HepG2 (cell line): Measurements from ENCODE around the gene AKR1A1. TPM values are rescaled to one million over a fixed set of nuclear protein-coding genes. Genes with fewer than 3 reads are reported as not detected.
A peak's percentile ranks its signal among the peaks of the same experiment; 100 is the strongest.

ENCODE experiments used
- FLYWCH1 ChIP-seq: sonication (generic); formaldehyde crosslinking; IDR thresholded peaks from 2 replicates; pipeline ENCODE4 v1.8.1; 2023; ENCODE audit warnings: mild to moderate bottlenecking, missing genetic modification reagents
- FOXK2 ChIP-seq: fragments of 450-650 bp; IDR thresholded peaks from 2 replicates; pipeline ENCODE4 v1.6.1; 2016
- NR2F6 ChIP-seq, 2 experiments: IDR thresholded peaks; 2 replicates each; pipeline ENCODE4 v1.6.1; 2016; ENCODE audit warnings: antibody characterized with exemption in 1 of 2, mild to moderate bottlenecking in 1 of 2
- SALL2 ChIP-seq: sonication (generic); formaldehyde crosslinking; IDR thresholded peaks from 2 replicates; pipeline ENCODE4 v1.8.1; 2023; ENCODE audit warnings: mild to moderate bottlenecking, missing genetic modification reagents, inconsistent platforms
- SCMH1 ChIP-seq: sonication (generic); formaldehyde crosslinking; IDR thresholded peaks from 2 replicates; pipeline ENCODE4 v1.9.0; 2021; ENCODE audit warnings: missing genetic modification reagents, mild to moderate bottlenecking, borderline replicate concordance
- SIX1 ChIP-seq: sonication (generic); formaldehyde crosslinking; IDR thresholded peaks from 2 replicates; pipeline ENCODE4 v1.4.0; 2020; ENCODE audit warnings: missing genetic modification reagents, borderline replicate concordance
- SOX13 ChIP-seq, 3 experiments: fragments of 450-650 bp in 1 of 3; sonication (generic) in 1 of 3; formaldehyde crosslinking in 1 of 3; IDR thresholded peaks in 2 of 3; conservative IDR thresholded peaks in 1 of 3; 2 replicates each; pipeline versions ENCODE4 v1.5.0 to v1.6.1; 2016 to 2020; ENCODE audit warnings: antibody characterized with exemption in 1 of 3, mild to moderate bottlenecking in 1 of 3, missing compliant biosample characterization in 1 of 3, missing genetic modification reagents in 1 of 3, moderate library complexity in 1 of 3
- ZFP37 ChIP-seq: sonication (generic); formaldehyde crosslinking; IDR thresholded peaks from 2 replicates; pipeline ENCODE4 v1.4.0; 2020; ENCODE audit warnings: missing genetic modification reagents, borderline replicate concordance
- ZNF224 ChIP-seq: sonication (generic); formaldehyde crosslinking; IDR thresholded peaks from 2 replicates; pipeline ENCODE4 v1.5.0; 2020; ENCODE audit warnings: mild to moderate bottlenecking, missing genetic modification reagents
- ZNF354B ChIP-seq: sonication (generic); formaldehyde crosslinking; IDR thresholded peaks from 2 replicates; pipeline ENCODE4 v1.8.0; 2022; ENCODE audit warnings: mild to moderate bottlenecking, missing genetic modification reagents
- ZNF567 ChIP-seq: sonication (generic); formaldehyde crosslinking; IDR thresholded peaks from 2 replicates; pipeline ENCODE4 v1.8.1; 2023; ENCODE audit warnings: mild to moderate bottlenecking, missing genetic modification reagents, borderline replicate concordance
- ZSCAN25 ChIP-seq: sonication (generic); formaldehyde crosslinking; IDR thresholded peaks from 2 replicates; pipeline ENCODE4 v1.8.0; 2022; ENCODE audit warnings: mild to moderate bottlenecking, missing genetic modification reagents
- polyA plus RNA-seq, 8 experiments: library from polyadenylated mRNA; depleted of rRNA in 3 of 8; stranded (reverse) in 7 of 8; unstranded in 1 of 8; fragments of >200 nt; fragmentation: Illumina TruSeq in 4 of 8; extraction: Trizol in 4 of 8; gene quantifications; 2 replicates each; pipeline versions ENCODE4 v1.2.1 to v1.2.3, GENCODE V29; 2011 to 2016; ENCODE audit warnings: low read depth in 4 of 8, missing spikeins in 1 of 8, mixed read lengths in 1 of 8; ENCODE audit not compliant: insufficient read depth in 1 of 8
- total RNA-seq, 5 experiments: library from RNA; depleted of rRNA; stranded (reverse); fragments of >200 nt; fragmentation: Illumina TruSeq; extraction: Trizol; gene quantifications; 2 replicates each; pipeline ENCODE4 v1.2.3, GENCODE V29; 2016; ENCODE audit warnings: low read depth in 1 of 5
- TF ChIP-seq, protein P1 (sequence below): sonication (generic); formaldehyde crosslinking; IDR thresholded peaks from 2 replicates; pipeline ENCODE4 v1.4.0; 2020; ENCODE audit warnings: missing genetic modification reagents, borderline replicate concordance
- TF ChIP-seq, protein P2 (sequence below): sonication (generic); formaldehyde crosslinking; IDR thresholded peaks from 2 replicates; pipeline ENCODE4 v1.8.0; 2022; ENCODE audit warnings: mild to moderate bottlenecking, missing genetic modification reagents, moderate library complexity
- TF ChIP-seq, protein P3 (sequence below): sonication (generic); formaldehyde crosslinking; IDR thresholded peaks from 2 replicates; pipeline ENCODE4 v1.4.0; 2020; ENCODE audit warnings: missing genetic modification reagents
- TF ChIP-seq, protein P4 (sequence below): fragments of 450-650 bp; IDR thresholded peaks from 2 replicates; pipeline ENCODE4 v1.6.1; 2017; ENCODE audit warnings: mild to moderate bottlenecking

The AKR1A1 gene
- total and polyA plus RNA-seq, 2 of the 13 experiments (the other 11 are each of a cell fraction or from before 2014, with no cell fraction given), result 181 to 217 TPM

DNA sequence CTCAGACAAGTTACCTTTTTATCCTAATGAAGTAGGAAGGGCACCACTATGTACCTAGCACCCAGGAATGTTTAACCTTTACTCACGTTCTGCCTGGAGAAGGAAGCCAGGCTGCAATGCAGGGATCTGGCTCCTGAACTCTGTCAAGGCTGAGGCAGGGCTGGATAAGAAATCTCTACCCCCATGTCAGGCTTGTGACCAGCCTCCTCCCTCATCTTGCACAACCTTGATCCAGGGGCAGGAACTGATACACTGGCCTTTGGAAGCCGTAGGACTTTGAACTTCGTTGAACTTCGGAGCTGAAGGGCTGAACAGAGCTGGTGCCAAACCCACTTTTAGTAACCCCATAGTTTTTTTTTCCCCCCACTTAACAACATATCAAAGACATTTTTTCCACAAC lies 8.0 kb upstream of the AKR1A1 start (continued):
- TF ChIP-seq, protein P1, sequence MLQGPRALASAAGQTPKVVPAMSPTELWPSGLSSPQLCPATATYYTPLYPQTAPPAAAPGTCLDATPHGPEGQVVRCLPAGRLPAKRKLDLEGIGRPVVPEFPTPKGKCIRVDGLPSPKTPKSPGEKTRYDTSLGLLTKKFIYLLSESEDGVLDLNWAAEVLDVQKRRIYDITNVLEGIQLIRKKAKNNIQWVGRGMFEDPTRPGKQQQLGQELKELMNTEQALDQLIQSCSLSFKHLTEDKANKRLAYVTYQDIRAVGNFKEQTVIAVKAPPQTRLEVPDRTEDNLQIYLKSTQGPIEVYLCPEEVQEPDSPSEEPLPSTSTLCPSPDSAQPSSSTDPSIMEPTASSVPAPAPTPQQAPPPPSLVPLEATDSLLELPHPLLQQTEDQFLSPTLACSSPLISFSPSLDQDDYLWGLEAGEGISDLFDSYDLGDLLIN (CRISPR knock-in tag), result no peak
- TF ChIP-seq ZNF224 (CRISPR knock-in tag), result no peak
- peak; percentile 63; the same call in 1 of the 2 replicates for TF ChIP-seq NR2F6 (IDR thresholded peaks at IDR 0.05)
- TF ChIP-seq NR2F6 (CRISPR knock-in tag; IDR thresholded peaks at IDR 0.05), result peak; percentile 76
- TF ChIP-seq, protein P2, sequence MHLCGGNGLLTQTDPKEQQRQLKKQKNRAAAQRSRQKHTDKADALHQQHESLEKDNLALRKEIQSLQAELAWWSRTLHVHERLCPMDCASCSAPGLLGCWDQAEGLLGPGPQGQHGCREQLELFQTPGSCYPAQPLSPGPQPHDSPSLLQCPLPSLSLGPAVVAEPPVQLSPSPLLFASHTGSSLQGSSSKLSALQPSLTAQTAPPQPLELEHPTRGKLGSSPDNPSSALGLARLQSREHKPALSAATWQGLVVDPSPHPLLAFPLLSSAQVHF (CRISPR knock-in tag), result no peak
- TF ChIP-seq, protein P3, sequence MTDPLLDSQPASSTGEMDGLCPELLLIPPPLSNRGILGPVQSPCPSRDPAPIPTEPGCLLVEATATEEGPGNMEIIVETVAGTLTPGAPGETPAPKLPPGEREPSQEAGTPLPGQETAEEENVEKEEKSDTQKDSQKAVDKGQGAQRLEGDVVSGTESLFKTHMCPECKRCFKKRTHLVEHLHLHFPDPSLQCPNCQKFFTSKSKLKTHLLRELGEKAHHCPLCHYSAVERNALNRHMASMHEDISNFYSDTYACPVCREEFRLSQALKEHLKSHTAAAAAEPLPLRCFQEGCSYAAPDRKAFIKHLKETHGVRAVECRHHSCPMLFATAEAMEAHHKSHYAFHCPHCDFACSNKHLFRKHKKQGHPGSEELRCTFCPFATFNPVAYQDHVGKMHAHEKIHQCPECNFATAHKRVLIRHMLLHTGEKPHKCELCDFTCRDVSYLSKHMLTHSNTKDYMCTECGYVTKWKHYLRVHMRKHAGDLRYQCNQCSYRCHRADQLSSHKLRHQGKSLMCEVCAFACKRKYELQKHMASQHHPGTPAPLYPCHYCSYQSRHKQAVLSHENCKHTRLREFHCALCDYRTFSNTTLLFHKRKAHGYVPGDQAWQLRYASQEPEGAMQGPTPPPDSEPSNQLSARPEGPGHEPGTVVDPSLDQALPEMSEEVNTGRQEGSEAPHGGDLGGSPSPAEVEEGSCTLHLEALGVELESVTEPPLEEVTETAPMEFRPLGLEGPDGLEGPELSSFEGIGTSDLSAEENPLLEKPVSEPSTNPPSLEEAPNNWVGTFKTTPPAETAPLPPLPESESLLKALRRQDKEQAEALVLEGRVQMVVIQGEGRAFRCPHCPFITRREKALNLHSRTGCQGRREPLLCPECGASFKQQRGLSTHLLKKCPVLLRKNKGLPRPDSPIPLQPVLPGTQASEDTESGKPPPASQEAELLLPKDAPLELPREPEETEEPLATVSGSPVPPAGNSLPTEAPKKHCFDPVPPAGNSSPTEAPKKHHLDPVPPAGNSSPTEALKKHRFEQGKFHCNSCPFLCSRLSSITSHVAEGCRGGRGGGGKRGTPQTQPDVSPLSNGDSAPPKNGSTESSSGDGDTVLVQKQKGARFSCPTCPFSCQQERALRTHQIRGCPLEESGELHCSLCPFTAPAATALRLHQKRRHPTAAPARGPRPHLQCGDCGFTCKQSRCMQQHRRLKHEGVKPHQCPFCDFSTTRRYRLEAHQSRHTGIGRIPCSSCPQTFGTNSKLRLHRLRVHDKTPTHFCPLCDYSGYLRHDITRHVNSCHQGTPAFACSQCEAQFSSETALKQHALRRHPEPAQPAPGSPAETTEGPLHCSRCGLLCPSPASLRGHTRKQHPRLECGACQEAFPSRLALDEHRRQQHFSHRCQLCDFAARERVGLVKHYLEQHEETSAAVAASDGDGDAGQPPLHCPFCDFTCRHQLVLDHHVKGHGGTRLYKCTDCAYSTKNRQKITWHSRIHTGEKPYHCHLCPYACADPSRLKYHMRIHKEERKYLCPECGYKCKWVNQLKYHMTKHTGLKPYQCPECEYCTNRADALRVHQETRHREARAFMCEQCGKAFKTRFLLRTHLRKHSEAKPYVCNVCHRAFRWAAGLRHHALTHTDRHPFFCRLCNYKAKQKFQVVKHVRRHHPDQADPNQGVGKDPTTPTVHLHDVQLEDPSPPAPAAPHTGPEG, result no peak
- no peak for TF ChIP-seq ZNF567 (CRISPR knock-in tag)
- peak; percentile 56; the same call in 1 of the 2 replicates for TF ChIP-seq SIX1 (CRISPR knock-in tag)
- TF ChIP-seq ZFP37, result no peak
- TF ChIP-seq, protein P4, sequence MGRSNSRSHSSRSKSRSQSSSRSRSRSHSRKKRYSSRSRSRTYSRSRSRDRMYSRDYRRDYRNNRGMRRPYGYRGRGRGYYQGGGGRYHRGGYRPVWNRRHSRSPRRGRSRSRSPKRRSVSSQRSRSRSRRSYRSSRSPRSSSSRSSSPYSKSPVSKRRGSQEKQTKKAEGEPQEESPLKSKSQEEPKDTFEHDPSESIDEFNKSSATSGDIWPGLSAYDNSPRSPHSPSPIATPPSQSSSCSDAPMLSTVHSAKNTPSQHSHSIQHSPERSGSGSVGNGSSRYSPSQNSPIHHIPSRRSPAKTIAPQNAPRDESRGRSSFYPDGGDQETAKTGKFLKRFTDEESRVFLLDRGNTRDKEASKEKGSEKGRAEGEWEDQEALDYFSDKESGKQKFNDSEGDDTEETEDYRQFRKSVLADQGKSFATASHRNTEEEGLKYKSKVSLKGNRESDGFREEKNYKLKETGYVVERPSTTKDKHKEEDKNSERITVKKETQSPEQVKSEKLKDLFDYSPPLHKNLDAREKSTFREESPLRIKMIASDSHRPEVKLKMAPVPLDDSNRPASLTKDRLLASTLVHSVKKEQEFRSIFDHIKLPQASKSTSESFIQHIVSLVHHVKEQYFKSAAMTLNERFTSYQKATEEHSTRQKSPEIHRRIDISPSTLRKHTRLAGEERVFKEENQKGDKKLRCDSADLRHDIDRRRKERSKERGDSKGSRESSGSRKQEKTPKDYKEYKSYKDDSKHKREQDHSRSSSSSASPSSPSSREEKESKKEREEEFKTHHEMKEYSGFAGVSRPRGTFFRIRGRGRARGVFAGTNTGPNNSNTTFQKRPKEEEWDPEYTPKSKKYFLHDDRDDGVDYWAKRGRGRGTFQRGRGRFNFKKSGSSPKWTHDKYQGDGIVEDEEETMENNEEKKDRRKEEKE, result no peak
- no peak for TF ChIP-seq FLYWCH1 (CRISPR knock-in tag)
- TF ChIP-seq FOXK2, result no peak
- no peak for TF ChIP-seq ZSCAN25 (CRISPR knock-in tag)
- TF ChIP-seq SCMH1 (CRISPR knock-in tag), result no peak
- no peak for TF ChIP-seq SALL2
- TF ChIP-seq SOX13 (IDR thresholded peaks at IDR 0.05), result no peak; the same call in 1 of the 2 replicates
- TF ChIP-seq SOX13 (CRISPR knock-in tag; conservative IDR thresholded peaks at IDR 0.05 in 1 of 2, IDR thresholded peaks at IDR 0.05 in 1 of 2), result peak in 1 of 2 experiments; percentile 76; a peak in 2 of 4 replicates
- no peak for TF ChIP-seq ZNF354B (CRISPR knock-in tag)
